PC-3 (cell line): Measurements from ENCODE around the gene TMEM243. TPM values are rescaled to one million over a fixed set of nuclear protein-coding genes. Genes with fewer than 3 reads are reported as not detected.

ENCODE experiments used
- ATAC-seq: fragments of 200-7000 bp; cut with Tn5 transposase; 2 replicates; pipeline ENCODE4 v1.9.1; 2020; ENCODE audit warnings: mild to moderate bottlenecking, moderate library complexity
- BruUV-seq: library from RNA; stranded (reverse); fragments of 400-500 nt; replicated peaks from 2 replicates; lab custom pipeline; 2021; lab: Mats Ljungman, UMichigan
- CTCF ChIA-PET: fragments of 300-600 bp; sonication (Branson Sonifier 250); formaldehyde crosslinking; loops from one replicate; lab custom pipeline; 2022; ENCODE audit warnings: antibody characterized with exemption; lab: Charles Lee
- POLR2A ChIA-PET: fragments of 300-600 bp; sonication (Branson Sonifier 250); formaldehyde crosslinking; loops from one replicate; lab custom pipeline; 2022; ENCODE audit warnings: antibody characterized with exemption; ENCODE audit not compliant: unreplicated experiment; lab: Charles Lee
- DNase-seq: peaks from one replicate; pipeline ENCODE4 v3.0.0-alpha.2; 2015
- H2AFZ ChIP-seq: fragments of 300-600 bp; sonication (generic); 2 replicates; pipeline ENCODE4 v1.6.0; 2016; ENCODE audit warnings: antibody characterized with exemption, low read length
- H3F3A ChIP-seq: fragments of 300-600 bp; sonication (generic); one replicate; pipeline ENCODE4 v1.6.0; 2017; ENCODE audit warnings: antibody characterized with exemption, low read length, control low read depth, mild to moderate bottlenecking; ENCODE audit not compliant: unreplicated experiment
- H3K27ac ChIP-seq: fragments of 300-600 bp; sonication (generic); 2 replicates; pipeline ENCODE4 v1.5.1; 2016; ENCODE audit warnings: mild to moderate bottlenecking, low read length
- H3K27me3 ChIP-seq: fragments of 300-600 bp; sonication (generic); 2 replicates; pipeline ENCODE4 v1.6.1; 2016; ENCODE audit warnings: low read length, mixed read lengths
- H3K36me3 ChIP-seq: fragments of 300-600 bp; sonication (generic); 2 replicates; pipeline ENCODE4 v1.6.1; 2016; ENCODE audit warnings: low read depth, mixed run types, low read length, mixed read lengths
- H3K4me1 ChIP-seq: fragments of 300-600 bp; sonication (generic); 2 replicates; pipeline ENCODE4 v1.5.1; 2016; ENCODE audit warnings: low read length; ENCODE audit not compliant: insufficient read depth
- H3K4me2 ChIP-seq: fragments of 300-600 bp; sonication (generic); 2 replicates; pipeline ENCODE4 v1.6.0; 2016; ENCODE audit warnings: low read length
- H3K4me3 ChIP-seq: fragments of 300-600 bp; sonication (generic); 2 replicates; pipeline ENCODE4 v1.5.1; 2016; ENCODE audit warnings: mild to moderate bottlenecking, low read length, mixed read lengths
- H3K79me2 ChIP-seq: fragments of 300-600 bp; sonication (generic); 2 replicates; pipeline ENCODE4 v1.6.1; 2017; ENCODE audit warnings: low read length, mixed read lengths
- H3K9ac ChIP-seq: fragments of 300-600 bp; sonication (generic); 2 replicates; pipeline ENCODE4 v1.6.0; 2016; ENCODE audit warnings: mild to moderate bottlenecking, low read length
- H3K9me2 ChIP-seq: fragments of 300-600 bp; sonication (generic); replicated peaks from 2 replicates; pipeline ENCODE4 v1.6.1; 2016; ENCODE audit warnings: mixed run types, low read length, mixed read lengths
- H3K9me3 ChIP-seq: fragments of 300-600 bp; sonication (generic); 2 replicates; pipeline ENCODE4 v1.6.1; 2016; ENCODE audit warnings: low read length, mixed read lengths
- H4K20me1 ChIP-seq: fragments of 300-600 bp; sonication (generic); 2 replicates; pipeline ENCODE4 v1.6.1; 2016; ENCODE audit warnings: low read length, mixed read lengths
- CTCF ChIP-seq: fragments of 300-600 bp; sonication (generic); conservative IDR thresholded peaks from 2 replicates; pipeline ENCODE4 v1.5.1; 2017; ENCODE audit warnings: antibody characterized with exemption, low read depth, mild to moderate bottlenecking, low read length
- EZH2 ChIP-seq: fragments of 300-600 bp; sonication (generic); IDR thresholded peaks from one replicate; pipeline ENCODE4 v1.6.1; 2017; ENCODE audit warnings: antibody characterized with exemption, mild to moderate bottlenecking, low read length; ENCODE audit not compliant: unreplicated experiment
- EZH2phosphoT487 ChIP-seq: fragments of 300-600 bp; sonication (generic); IDR thresholded peaks from 2 replicates; pipeline ENCODE4 v1.6.1; 2018; ENCODE audit warnings: mild to moderate bottlenecking, antibody characterized with exemption, low read length, borderline replicate concordance
- intact Hi-C: fragments of 100-400 bp; cut with micrococcal nuclease; formaldehyde crosslinking; loops from 2 replicates; pipeline ENCODE4 v1.9.0; 2023
- total RNA-seq: library from RNA; depleted of rRNA; stranded (reverse); fragments of >200 nt; gene quantifications from 2 replicates; pipeline ENCODE4 v1.2.3, GENCODE V29; 2014

The TMEM243 gene
- total RNA-seq, 1 experiment from 2014 or later: 16.6 TPM

- H3K27me3 ChIP-seq: no peaks in the 10 kb centered on the region
- peaks cover 50% of the 10 kb centered on the region for H4K20me1 ChIP-seq
- BruUV-seq: no TSS peak
- H3K4me1 ChIP-seq: peaks cover 25% of the 10 kb centered on the region
- peaks cover 80% of the 10 kb centered on the region for H3K79me2 ChIP-seq
- H3K9me3 ChIP-seq: no peaks in the 10 kb centered on the region
- TF ChIP-seq CTCF: no peak
- intact Hi-C loops: no loop called here
- H3K9ac ChIP-seq: no peak overlapping the region
- no peak overlapping the region for H2AFZ ChIP-seq
- POLR2A ChIA-PET: no interaction called here
- no peak for DNase-seq
- H3K9me2 ChIP-seq: no peaks in the 10 kb centered on the region
- no peak for ATAC-seq
- H3K4me2 ChIP-seq: peak overlapping the region; percentile 88; the same call in 1 of the 2 replicates
- H3K27ac ChIP-seq: no peak overlapping the region
- H3K4me3 ChIP-seq: no peak overlapping the region
- no peaks in the 10 kb centered on the region for H3F3A ChIP-seq
- CTCF ChIA-PET: no interaction called here
- H3K36me3 ChIP-seq: no peaks in the 10 kb centered on the region
These were observed 62.8 kb downstream of the TMEM243 start for GRCh38 chr7:87156709-87157108.

- CTCF ChIA-PET: interaction anchor here (0.6 to 0.7 kb wide), 2 partner anchors 95 to 96 kb away, joined by 3 read pairs; partner anchors contain the start of gene ELAPOR2
- Histone ChIP-seq H3K9ac (no peak overlapping the region), H3K36me3 (no peaks in the 10 kb centered on the region), H3F3A (no peaks in the 10 kb centered on the region), H3K9me2 (no peaks in the 10 kb centered on the region), H4K20me1 (peaks cover 50% of the 10 kb centered on the region), H3K79me2 (peaks cover 79% of the 10 kb centered on the region), H3K4me2 (peak overlapping the region; percentile 88), H3K4me1 (peaks cover 30% of the 10 kb centered on the region), H3K27me3 (no peaks in the 10 kb centered on the region), H3K9me3 (no peaks in the 10 kb centered on the region), H2AFZ (no peak overlapping the region), H3K4me3 (no peak overlapping the region; the same call in 1 of the 2 replicates), H3K27ac (no peak overlapping the region)
- POLR2A ChIA-PET: interaction anchor here (0.8 kb wide), 1 partner anchor 15 kb away, joined by 3 read pairs; no protein-coding TSS in a partner anchor
- DNase-seq: no peak
- BruUV-seq: no TSS peak
- intact Hi-C loops: no loop called here
- TF ChIP-seq EZH2phosphoT487 (no peak), CTCF (no peak), EZH2 (no peak)
- ATAC-seq: no peak
These were observed 63.7 kb downstream of the TMEM243 start for GRCh38 chr7:87155788-87156187.

GRCh38 chr7:87154569-87154968, 65.0 kb downstream of the TMEM243 start:
- intact Hi-C loops: loop anchor here (5.0 kb wide), 1 partner anchor 83 kb away; no protein-coding TSS in a partner anchor
- Histone ChIP-seq H3K4me2 (peak overlapping the region; percentile 88), H3K36me3 (no peaks in the 10 kb centered on the region), H3K27me3 (no peaks in the 10 kb centered on the region), H3K9ac (peak overlapping the region; percentile 95; the same call in 1 of the 2 replicates), H3K4me1 (peaks cover 34% of the 10 kb centered on the region), H3K4me3 (peak overlapping the region; percentile 97), H2AFZ (no peak overlapping the region), H3K9me3 (no peaks in the 10 kb centered on the region), H3K9me2 (no peaks in the 10 kb centered on the region), H4K20me1 (peaks cover 50% of the 10 kb centered on the region), H3F3A (no peaks in the 10 kb centered on the region), H3K79me2 (peaks cover 70% of the 10 kb centered on the region), H3K27ac (no peak overlapping the region)
- ChIA-PET POLR2A (no interaction called here), CTCF (interaction anchor here (0.5 to 0.6 kb wide), 2 partner anchors 222 to 236 kb away, joined by 4 to 7 read pairs; no protein-coding TSS in a partner anchor)
- BruUV-seq: no TSS peak
- ATAC-seq (no peak), DNase-seq (no peak)
- TF ChIP-seq EZH2 (no peak), CTCF (no peak), EZH2phosphoT487 (no peak)
